ENCODE results near the gene SREBF2. TPM values are rescaled to one million over a fixed set of nuclear protein-coding genes. Genes with fewer than 3 reads are reported as not detected.

SREBF2 gene
- total RNA-seq, 1 experiment from 2014 or later = 150 TPM

GRCh38 chr22:41847300-41847699 is 14.4 kb downstream of the SREBF2 start:
- peak overlapping the region; percentile 35 for H3K4me3 Mint-ChIP-seq (ENCODE audit: unreplicated experiment)
- H3K27ac Mint-ChIP-seq (ENCODE audit: unreplicated experiment) = peak overlapping the region; percentile 78
- ChIA-PET POLR2A (interaction anchor here (0.7 to 1.1 kb wide), 2 partner anchors 21 to 100 kb away, joined by 3 read pairs; partner anchors contain the start of gene CENPM), CTCF (interaction anchor here (0.7 to 1.7 kb wide), 3 partner anchors 10 to 101 kb away, joined by 3 to 6 read pairs (median 4); partner anchors contain the start of gene SREBF2)
- no TSS peak for BruUV-seq (replicated peaks)
- no peaks in the 10 kb centered on the region for H3K27me3 Mint-ChIP-seq (ENCODE audit: insufficient read depth, unreplicated experiment)
- no peaks in the 10 kb centered on the region for H3K9me3 ChIP-seq
- peaks cover 22% of the 10 kb centered on the region for H3K36me3 Mint-ChIP-seq (ENCODE audit: insufficient read depth, unreplicated experiment)
- no peak overlapping the region for H3K4me3 ChIP-seq (ENCODE audit: low read depth, low read length)
- intact Hi-C loops (cut with micrococcal nuclease; ENCODE audit: unreplicated experiment) = loop anchor here (5.0 kb wide), 1 partner anchor 225 kb away; the partner anchor contains the start of genes NAGA and PHETA2
- no peaks in the 10 kb centered on the region for H3K27me3 ChIP-seq (replicated peaks; ENCODE audit: control insufficient read depth, insufficient read depth, low read length)
- DNase-seq = no peak
- H3K9me3 Mint-ChIP-seq (ENCODE audit: unreplicated experiment) = no peaks in the 10 kb centered on the region
- TF ChIP-seq CTCF (IDR thresholded peaks at IDR 0.05; ENCODE audit: insufficient read depth in 1 of 2, low read depth in 1 of 2, low read length in 1 of 2, severe bottlenecking in 1 of 2, unreplicated experiment in 1 of 2) = no peak
- H3K4me1 Mint-ChIP-seq (ENCODE audit: low read depth, unreplicated experiment) = peaks cover 35% of the 10 kb centered on the region
- H3K36me3 ChIP-seq (ENCODE audit: control insufficient read depth, insufficient read depth, low read length) = no peaks in the 10 kb centered on the region
- H3K4me1 ChIP-seq = peaks cover 60% of the 10 kb centered on the region

GRCh38 chr22:41848468-41848867 is 15.6 kb downstream of the SREBF2 start:
- Histone ChIP-seq H3K27me3 (replicated peaks; ENCODE audit: control insufficient read depth, insufficient read depth, low read length) (no peaks in the 10 kb centered on the region), H3K36me3 (ENCODE audit: control insufficient read depth, insufficient read depth, low read length) (0 out of 2 replicates have a peak, but pooled peaks cover 2% of the 10 kb centered on the region), H3K9me3 (no peaks in the 10 kb centered on the region), H3K4me3 (ENCODE audit: low read depth, low read length) (no peak overlapping the region), H3K4me1 (peaks cover 52% of the 10 kb centered on the region)
- Mint-ChIP-seq H3K27ac (ENCODE audit: unreplicated experiment) (no peak overlapping the region), H3K4me3 (ENCODE audit: unreplicated experiment) (no peak overlapping the region), H3K36me3 (ENCODE audit: insufficient read depth, unreplicated experiment) (peaks cover 22% of the 10 kb centered on the region), H3K9me3 (ENCODE audit: unreplicated experiment) (no peaks in the 10 kb centered on the region), H3K4me1 (ENCODE audit: low read depth, unreplicated experiment) (peaks cover 39% of the 10 kb centered on the region), H3K27me3 (ENCODE audit: insufficient read depth, unreplicated experiment) (no peaks in the 10 kb centered on the region)
- ChIA-PET POLR2A (no interaction called here), CTCF (no interaction called here)
- TF ChIP-seq CTCF (IDR thresholded peaks at IDR 0.05; ENCODE audit: insufficient read depth in 1 of 2, low read depth in 1 of 2, low read length in 1 of 2, severe bottlenecking in 1 of 2, unreplicated experiment in 1 of 2) = no peak
- no TSS peak for BruUV-seq (replicated peaks)
- DNase-seq = peak; percentile 53 to 70
- intact Hi-C loops (cut with micrococcal nuclease; ENCODE audit: unreplicated experiment) = loop anchor here (5.0 kb wide), 1 partner anchor 224 kb away; the partner anchor contains the start of genes NAGA and PHETA2

- Mint-ChIP-seq H3K9me3 (ENCODE audit: unreplicated experiment) (no peaks in the 10 kb centered on the region), H3K36me3 (ENCODE audit: insufficient read depth, unreplicated experiment) (peaks cover 19% of the 10 kb centered on the region), H3K4me3 (ENCODE audit: unreplicated experiment) (peak overlapping the region; percentile 22), H3K27ac (ENCODE audit: unreplicated experiment) (peak overlapping the region; percentile 74), H3K27me3 (ENCODE audit: insufficient read depth, unreplicated experiment) (no peaks in the 10 kb centered on the region), H3K4me1 (ENCODE audit: low read depth, unreplicated experiment) (peaks cover 24% of the 10 kb centered on the region)
- no peaks in the 10 kb centered on the region for H3K27me3 ChIP-seq (replicated peaks; ENCODE audit: control insufficient read depth, insufficient read depth, low read length)
- H3K4me3 ChIP-seq (ENCODE audit: low read depth, low read length) = no peak overlapping the region
- peaks cover 2% of the 10 kb centered on the region for H3K36me3 ChIP-seq (ENCODE audit: control insufficient read depth, insufficient read depth, low read length)
- no peak for TF ChIP-seq CTCF (IDR thresholded peaks at IDR 0.05; ENCODE audit: insufficient read depth in 1 of 2, low read depth in 1 of 2, low read length in 1 of 2, severe bottlenecking in 1 of 2, unreplicated experiment in 1 of 2)
- no peaks in the 10 kb centered on the region for H3K9me3 ChIP-seq
- H3K4me1 ChIP-seq = peaks cover 31% of the 10 kb centered on the region
- POLR2A ChIA-PET = interaction anchor here (0.5 kb wide), 1 partner anchor 17 kb away, joined by 3 read pairs; no protein-coding TSS in a partner anchor
- CTCF ChIA-PET = interaction anchor here (0.8 kb wide), 1 partner anchor 159 kb away, joined by 5 read pairs; no protein-coding TSS in a partner anchor
- intact Hi-C loops (cut with micrococcal nuclease; ENCODE audit: unreplicated experiment) = loop anchor here (5.0 kb wide), 1 partner anchor 34 kb away; no protein-coding TSS in a partner anchor
- BruUV-seq (replicated peaks) = no TSS peak
- no peak for DNase-seq
Observed at GRCh38 chr22:41856469-41856868, 23.6 kb downstream of the SREBF2 start.

Data from Caco-2 (cell line).